Hepatocyte (in vitro differentiated cells): ENCODE measurements around the gene SUPT3H.

Experiments used
- EZH2 ChIP-seq: fragments of 200-600 bp; sonication (generic); IDR thresholded peaks from 2 replicates; pipeline ENCODE4 v1.6.1; 2016; ENCODE audit warnings: antibody characterized with exemption, mild to moderate bottlenecking, borderline replicate concordance
- EZH2phosphoT487 ChIP-seq: fragments of 200-600 bp; sonication (generic); IDR thresholded peaks from one replicate; pipeline ENCODE4 v1.6.1; 2018; ENCODE audit warnings: antibody characterized with exemption, mild to moderate bottlenecking, low read depth, moderate library complexity; ENCODE audit not compliant: unreplicated experiment, severe bottlenecking

GRCh38 chr6:45305546-45305945 is 72.2 kb downstream of the SUPT3H start:
- TF ChIP-seq EZH2: no peak
- no peak for TF ChIP-seq EZH2phosphoT487
